GM18517 (cell line): ENCODE measurements around the gene VN1R4.
"Not testable (repeated sequence)": the region's sequence is repeated elsewhere in the genome, so short reads cannot be mapped to it uniquely, and the experiment has no call there.

ENCODE experiments used
- ATAC-seq: cut with Tn5 transposase; IDR thresholded peaks from one replicate; pipeline ENCODE4 v1.9.1; 2021; ENCODE audit warnings: mild to moderate bottlenecking, moderate library complexity; ENCODE audit not compliant: unreplicated experiment

VN1R4 gene, protein sequence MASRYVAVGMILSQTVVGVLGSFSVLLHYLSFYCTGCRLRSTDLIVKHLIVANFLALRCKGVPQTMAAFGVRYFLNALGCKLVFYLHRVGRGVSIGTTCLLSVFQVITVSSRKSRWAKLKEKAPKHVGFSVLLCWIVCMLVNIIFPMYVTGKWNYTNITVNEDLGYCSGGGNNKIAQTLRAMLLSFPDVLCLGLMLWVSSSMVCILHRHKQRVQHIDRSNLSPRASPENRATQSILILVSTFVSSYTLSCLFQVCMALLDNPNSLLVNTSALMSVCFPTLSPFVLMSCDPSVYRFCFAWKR

DNA sequence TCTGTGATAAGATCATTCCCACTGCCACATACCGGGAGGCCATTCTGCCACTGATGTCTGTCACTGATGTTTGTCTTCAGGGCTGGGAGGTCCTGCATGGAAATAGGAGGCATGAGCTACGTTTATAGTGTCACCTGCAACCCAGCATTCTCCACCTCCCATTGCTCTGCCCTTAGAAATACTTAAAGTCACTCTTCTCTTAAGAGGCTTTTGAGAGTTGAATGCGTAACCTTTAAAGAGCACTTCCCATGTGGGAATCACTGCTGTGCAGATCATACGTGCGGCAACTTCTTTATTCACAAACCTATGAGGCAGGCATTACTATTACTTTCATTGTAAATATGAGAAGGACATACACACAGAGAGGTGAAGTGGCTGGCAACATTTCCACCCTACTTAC lies at the start of gene VN1R4:
TSS of gene VN1R4 (minus strand) at position 101 of the 400 bp plus-strand sequence. CDS start at position 43, 58 bp downstream.
- not testable (repeated sequence) for ATAC-seq

DNA sequence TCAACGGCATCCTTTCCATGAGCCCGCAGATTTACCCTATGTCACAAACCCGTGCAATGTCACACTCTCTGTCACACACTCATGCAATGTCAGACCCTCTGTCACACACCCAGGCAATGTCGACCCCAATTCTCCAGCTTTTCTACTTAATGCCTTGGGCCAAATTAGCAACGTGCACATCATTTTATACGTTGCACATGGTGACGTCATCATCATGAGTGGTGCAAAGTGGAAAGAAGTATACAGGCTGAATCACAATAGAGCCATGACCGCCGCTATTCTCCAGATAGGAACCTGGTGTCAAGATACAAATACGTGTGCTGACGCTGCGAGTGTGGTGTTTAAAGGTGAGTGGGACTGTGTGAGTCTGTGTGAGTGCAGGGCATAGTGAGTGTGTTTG lies 44.4 kb upstream of the VN1R4 start:
- ATAC-seq, result no peak

DNA sequence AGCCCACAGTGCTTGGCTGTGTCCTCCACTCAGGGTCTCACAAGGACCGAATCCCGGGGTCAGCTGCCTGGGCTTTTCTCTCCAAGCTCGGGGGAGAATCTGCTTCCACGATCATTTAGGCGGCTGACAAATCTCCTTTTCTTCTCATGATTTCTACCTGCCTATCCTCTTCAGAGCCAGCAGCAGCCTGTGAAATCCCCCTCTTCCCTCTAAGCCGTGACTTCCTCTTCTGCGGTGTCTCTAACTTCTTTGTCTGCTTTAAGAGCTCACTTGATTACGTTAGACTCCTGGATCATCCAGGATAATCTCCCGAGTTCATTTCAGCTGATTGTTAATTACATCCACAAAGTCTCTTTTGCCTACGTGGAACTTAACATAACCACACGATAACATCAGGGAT lies 43.5 kb upstream of the VN1R4 start:
- ATAC-seq, result no peak

DNA sequence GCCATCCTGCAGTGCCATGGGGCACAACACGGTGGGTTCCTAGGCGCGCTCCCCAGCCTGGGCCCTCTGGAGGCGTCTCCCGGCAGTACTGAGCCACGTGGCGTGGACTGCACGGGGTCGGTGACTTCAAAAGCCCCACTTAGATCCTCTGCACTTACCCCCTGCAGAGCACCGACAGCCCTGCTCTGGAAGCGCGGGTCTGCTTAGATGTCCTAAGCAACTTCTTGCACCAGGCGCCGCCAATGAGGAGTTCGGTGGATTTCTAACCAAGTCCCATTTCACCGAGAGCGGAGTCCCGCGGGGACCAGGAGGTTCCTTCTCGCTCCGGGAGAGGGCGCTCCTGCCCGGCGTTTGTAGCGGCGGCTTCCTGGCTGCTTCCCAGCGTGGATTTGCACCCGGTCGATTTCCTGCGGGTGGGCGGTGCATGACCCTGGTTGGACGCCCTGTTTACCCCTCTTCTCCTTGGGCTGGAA lies 40.9 kb upstream of the VN1R4 start:
- no peak for ATAC-seq

DNA sequence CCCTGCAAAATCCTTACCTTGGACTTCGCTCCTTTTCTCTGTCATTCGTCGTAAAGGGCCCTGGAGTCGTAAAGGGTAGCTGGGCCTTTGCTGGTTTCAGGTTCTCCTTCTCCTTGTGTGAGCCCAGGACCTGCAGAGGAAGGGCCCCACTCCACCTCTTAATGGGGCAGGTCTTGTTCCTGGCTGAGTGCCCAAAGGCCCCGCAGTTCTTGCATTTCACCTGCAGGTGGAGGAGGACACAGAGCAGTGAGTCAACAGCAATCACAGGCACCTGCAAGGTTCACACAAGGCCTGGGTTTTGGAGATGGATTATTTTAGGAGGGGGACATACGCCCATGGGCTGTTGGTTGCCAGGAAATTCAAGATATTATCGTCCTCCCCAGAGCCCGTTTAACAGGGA lies 33.8 kb upstream of the VN1R4 start:
- ATAC-seq, result not testable (repeated sequence)

DNA sequence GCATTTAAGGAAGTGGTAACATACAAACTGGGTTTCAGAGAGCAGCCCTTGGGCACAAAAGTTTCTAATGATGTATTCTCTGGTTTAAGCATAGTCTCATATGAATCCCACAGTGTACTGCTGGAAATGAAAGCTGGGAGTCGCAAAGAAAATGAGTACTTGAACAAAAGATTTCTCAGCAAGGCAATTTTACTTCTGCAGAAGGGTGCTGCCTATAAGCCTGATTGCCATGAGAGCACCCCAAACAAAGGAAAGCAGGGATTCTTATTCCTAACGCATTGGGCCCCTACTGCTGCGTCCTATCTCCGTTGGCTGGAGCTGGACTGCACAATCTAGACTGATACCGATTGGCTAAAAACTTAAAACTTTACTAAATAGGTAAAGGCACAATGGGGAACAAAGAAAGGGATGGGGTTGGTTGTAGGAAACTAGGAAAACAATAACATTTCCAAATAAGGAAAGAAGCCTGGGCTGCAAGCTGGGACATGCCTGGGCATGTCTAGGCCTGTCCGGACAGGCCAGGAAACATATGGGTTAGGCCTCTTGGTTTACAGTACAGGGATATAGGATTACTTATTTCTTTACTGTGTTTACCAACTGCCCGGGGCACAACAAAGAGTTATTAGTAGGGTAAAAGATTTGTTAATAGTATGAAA lies 27.4 kb upstream of the VN1R4 start:
- ATAC-seq, result no peak

DNA sequence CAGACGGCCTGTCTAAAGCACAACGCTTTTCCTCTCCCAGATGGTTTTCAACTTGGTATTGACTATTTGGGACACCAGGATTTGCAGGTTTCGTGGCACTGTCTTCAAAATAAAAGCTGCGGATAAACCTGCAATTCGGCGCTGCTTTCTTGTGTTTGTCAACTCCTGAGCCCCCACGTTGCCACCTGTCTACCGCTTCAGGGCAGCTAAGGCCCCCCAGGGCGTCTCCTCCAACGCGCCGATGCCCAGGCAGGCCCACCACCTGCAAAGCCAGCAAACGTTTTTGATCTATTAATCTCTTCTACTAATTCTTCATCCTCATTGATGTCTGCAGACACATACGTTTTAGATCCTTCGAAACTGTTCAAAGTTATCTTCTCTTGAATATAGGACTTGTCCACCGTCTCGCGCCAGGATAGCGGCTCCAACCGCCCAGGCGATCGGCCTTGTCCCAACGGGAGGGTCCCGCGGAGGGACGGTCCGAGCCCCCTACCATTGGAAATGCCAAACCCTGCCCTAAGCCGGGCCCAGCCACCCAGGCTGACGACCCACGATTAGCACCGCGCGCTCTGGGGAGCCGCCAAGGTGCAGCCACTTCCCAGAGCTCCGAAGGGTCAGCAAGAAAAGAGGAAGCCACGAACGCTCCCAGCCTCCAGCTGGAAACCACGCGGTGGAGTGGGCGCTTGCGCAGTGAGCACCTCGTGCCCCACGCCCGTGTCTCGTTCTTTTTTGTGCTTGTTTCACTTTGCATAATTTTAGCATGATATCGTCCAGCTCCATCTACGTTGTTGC lies 23.4 kb upstream of the VN1R4 start:
- ATAC-seq, result no peak

DNA sequence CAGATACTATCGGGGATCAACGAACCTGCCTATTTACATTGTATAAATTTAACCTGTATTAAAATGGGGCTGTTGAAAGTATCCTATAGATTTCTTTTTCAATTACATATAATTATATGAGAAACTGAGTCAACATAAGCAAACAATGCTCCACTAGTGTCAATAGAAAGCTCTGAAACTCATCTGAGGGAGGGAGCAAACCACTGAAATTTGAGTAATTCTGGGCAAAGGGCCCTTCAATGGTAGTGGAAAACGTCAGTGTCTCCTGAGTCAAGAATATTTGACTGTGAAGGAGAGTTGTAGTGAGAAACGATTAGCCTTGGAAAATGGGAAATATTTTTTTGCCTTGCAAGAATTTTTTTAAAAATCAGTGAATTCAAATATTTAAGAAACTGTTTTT lies 17.6 kb upstream of the VN1R4 start:
- no peak for ATAC-seq

DNA sequence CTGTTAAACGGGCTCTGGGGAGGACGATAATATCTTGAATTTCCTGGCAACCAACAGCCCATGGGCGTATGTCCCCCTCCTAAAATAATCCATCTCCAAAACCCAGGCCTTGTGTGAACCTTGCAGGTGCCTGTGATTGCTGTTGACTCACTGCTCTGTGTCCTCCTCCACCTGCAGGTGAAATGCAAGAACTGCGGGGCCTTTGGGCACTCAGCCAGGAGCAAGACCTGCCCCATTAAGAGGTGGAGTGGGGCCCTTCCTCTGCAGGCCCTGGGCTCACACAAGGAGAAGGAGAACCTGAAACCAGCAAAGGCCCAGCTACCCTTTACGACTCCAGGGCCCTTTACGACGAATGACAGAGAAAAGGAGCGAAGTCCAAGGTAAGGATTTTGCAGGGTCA lies 14.4 kb upstream of the VN1R4 start:
- not testable (repeated sequence) for ATAC-seq

DNA sequence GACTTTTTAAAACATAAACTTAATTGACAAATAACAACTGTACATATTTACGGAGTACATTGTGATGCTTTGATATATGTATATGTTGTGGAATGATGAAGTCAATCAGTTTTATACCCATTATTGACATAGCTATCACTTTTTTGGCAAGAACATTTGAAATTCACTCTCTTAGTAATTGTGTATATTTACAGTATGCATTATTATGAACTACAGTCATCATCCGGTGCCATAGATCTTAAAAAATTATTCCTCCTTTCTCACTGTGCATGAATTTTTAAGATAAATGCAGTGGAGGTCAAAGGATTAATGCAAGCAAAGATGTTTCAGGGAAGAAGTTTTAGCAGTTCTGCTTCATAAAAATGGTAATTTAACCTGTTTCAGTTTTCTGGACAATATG lies 8.0 kb upstream of the VN1R4 start:
- no peak for ATAC-seq

DNA sequence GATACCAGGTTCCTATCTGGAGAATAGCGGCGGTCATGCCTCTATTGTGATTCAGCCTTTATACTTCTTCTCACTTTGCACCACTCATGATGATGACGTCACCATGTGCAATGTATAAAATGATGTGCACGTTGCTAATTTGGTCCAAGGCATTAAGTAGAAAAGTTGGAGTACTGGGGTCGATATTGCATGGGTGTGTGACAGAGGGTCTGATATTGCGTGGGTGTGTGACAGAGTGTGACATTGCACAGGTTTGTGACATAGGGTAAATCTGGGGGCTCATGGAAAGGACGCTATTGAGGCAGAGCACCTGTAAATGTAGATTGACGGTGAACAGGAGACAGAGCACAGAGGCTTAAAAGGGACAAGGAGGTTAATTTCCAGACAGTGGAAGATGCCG lies 4.5 kb upstream of the VN1R4 start:
- ATAC-seq, result no peak

DNA sequence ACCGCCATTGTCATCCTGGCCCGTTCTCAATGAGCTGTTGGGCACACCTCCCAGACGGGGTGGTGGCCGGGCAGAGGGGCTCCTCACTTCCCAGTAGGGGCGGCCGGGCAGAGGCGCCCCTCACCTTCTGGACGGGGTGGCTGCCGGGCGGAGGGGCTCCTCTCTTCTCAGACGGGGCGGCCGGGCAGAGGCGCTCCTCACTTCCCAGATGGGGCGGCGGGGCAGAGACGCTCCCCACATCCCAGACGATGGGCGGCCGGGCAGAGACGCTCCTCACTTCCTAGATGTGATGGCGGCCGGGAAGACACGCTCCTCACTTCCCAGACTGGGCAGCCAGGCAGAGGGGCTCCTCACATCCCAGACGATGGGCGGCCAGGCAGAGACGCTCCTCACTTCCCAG lies 2.3 kb upstream of the VN1R4 start:
- ATAC-seq, result not testable (repeated sequence)

DNA sequence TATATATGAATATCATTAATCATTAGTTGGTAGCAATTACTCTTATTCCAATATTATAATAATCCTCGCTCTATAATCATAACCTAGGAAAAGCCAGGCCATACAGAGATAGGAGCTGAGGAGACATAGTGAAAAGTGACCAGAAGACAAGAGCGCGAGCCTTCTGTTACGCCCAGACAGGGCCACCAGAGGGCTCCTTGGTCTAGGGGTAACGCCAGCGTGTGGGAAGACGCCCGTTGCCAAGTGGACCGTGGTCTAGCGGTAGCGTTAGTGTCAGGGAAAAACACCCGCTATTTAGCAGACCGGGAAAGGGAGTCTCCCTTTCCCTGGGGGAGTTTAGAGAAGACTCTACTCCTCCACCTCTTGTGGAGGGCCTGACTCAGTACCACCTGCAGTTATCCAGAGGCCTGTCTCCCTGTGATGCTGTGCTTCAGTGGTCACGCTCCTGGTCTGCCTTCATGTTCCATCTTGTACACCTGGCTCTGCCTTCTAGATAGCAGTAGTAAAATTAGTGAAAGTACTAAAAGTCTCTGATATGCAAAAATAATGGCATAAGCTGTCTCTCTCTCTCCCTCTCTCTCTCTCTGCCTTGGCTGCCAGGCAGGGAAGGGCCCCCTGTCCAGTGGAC lies 9.7 kb downstream of the VN1R4 start, which contains the start of gene VN1R2:
TSS of gene VN1R2 (plus strand) at position 578 of the 628 bp plus-strand sequence. CDS start 84 bp downstream, outside the sequence.
- not testable (repeated sequence) for ATAC-seq

DNA sequence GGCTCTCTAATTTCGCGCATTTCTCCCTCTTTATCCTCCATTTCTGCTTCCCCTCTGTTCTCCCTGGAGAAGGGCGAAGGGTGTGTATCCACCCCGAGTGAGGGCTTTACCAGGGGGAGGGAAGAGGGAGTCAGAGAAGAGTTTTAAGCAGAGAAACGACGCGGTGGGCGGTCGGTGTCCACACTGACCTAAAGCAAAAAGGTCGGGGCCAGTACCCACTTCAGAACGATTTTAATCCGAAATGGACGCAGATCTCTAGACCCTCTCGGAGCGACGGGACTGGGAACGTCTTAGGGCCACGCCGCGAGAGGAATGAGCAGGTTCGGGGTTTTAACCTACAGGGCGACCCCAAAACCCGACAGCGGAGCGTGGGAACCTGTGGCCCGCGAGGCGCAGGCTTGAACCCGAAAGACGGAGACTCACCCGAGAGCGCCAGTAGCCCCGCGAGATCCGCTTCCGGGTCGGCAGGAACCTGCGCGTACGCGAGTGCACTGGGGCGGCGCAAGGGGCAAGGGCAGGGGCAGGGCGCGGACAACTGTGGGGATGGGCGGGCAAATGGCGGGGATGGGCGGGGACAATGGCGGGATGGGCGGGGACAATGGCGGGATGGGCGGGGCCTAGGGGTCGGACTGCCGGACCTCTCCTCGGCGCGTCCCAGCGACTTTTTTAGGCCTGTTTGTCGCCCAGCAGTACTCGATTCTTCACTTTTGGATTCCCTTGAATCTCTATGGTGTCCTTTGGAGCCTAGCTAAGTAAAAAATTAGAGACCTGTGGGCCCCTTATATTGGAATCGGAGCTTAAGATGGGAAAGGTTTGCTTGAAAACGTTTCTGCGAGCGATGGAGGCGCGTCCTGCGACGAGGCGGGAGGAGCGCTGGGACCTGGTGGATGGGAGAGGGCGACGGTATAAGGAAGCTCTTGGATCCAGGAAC lies 12.8 kb downstream of the VN1R4 start, which contains the start of gene ZNF677:
TSS of gene ZNF677 (minus strand) at position 463 of the 931 bp plus-strand sequence. CDS start 3,323 bp downstream, outside the sequence.
- ATAC-seq, result no peak

DNA sequence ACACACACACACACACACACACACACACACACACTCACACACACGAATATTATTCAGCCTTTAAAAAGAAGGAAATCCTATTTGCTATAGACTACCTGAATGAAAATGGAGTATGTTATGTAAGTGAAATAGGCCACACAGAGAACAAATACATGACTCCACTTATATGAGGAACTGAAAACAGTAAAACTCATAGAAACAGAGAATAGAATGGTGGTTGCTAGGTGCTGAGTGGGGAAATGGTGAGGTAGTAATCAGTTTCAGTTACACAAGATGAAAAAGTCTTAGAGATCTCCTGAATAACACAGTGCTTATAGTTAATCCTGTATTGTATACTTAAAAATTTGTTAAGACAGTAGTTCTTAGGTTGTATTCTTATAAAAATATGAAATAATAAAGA lies 21.0 kb downstream of the VN1R4 start:
- ATAC-seq, result no peak

DNA sequence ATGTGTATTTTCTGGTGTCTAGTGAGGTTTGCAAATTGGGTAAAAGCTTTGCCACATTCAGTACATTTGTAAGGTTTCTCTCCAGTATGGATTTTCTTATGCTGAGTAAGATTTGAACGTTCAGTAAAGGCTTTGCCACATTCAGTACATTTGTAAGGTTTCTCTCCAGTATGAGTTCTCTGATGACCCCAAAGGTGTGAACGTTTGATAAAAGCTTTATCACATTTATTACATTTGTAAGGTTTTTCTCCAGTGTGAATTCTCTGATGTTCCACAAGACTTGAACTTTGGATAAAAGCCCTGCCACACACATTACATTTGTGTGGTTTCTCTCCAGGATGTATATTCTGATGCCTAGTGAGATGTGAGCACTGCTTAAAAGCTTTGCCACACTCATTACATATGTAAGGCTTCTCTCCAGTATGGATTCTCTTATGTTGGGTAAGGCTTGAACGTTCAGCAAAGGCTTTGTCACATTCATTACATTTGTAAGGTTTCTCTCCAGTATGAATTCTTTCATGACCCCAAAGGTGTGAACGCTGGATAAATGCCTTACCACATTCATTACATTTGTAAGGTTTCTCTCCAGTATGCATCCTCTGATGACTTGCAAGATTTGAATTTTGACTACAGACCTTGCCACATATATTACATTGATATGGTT lies 30.3 kb downstream of the VN1R4 start:
- no peak for ATAC-seq

DNA sequence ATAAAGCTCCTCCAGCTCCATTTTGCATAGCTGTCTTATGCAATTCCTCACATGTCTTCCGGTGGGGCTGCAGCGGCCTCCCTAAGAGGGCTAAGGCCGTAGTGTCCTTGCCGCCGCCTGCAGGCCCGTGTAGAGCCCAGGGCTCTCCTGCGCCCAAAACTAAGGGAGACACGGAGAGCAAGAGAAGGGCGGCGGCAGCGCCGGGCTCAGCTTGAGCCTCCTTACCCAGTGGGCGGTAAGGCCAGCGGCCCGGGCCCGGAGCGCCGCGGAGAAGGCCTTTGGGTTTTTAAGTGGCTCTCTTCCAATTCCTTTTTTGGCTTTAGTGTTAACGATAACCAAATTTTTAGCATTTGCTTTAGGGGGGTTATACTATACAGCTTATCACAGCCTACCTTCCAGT lies 42.9 kb downstream of the VN1R4 start:
- no peak for ATAC-seq

DNA sequence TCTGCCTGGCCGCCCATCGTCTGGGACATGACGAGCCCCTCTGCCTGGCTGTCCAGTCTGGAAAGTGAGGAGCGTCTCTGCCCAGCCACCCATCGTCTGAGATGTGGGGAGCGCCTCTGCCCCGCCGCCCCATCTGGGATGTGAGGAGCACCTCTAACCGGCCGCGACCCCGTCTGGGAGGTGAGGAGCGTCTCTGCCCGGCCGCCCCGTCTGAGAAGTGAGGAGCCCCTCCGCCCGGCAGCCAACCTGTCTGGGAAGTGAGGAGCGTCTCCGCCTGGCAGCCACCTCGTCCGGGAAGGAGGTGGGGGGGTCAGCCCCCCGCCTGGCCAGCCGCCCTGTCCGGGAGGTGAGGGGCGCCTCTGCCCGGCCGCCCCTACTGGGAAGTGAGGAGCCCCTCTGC lies 44.8 kb downstream of the VN1R4 start:
- ATAC-seq, result not testable (repeated sequence)
